DND-41 (cell line): ENCODE results near the gene FTH1.

Experiments used
- CTCF ChIP-seq: IDR thresholded peaks from 2 replicates; pipeline ENCODE4 v1.5.1; 2012; ENCODE audit warnings: borderline replicate concordance, low read length, moderate library complexity, mild to moderate bottlenecking; ENCODE audit not compliant: poor library complexity, severe bottlenecking; ENCODE audit errors: extremely low read depth
- EZH2 ChIP-seq: IDR thresholded peaks from 3 replicates; pipeline ENCODE4 v1.6.1; 2012; ENCODE audit warnings: borderline replicate concordance, low read depth, mild to moderate bottlenecking, moderate library complexity, low read length, inconsistent platforms; ENCODE audit not compliant: severe bottlenecking

GRCh38 chr11:62012832-62013461 is 45.5 kb upstream of the FTH1 start:
- no peak for TF ChIP-seq CTCF
- TF ChIP-seq EZH2: no peak
